Daoy (cell line): Measurements from ENCODE around the gene B3GNT4. TPM values are rescaled to one million over a fixed set of nuclear protein-coding genes. Genes with fewer than 3 reads are reported as not detected.
"Not testable (repeated sequence)": the region's sequence is repeated elsewhere in the genome, so short reads cannot be mapped to it uniquely, and the experiment has no call there.

Experiments used
- DNase-seq: peaks from one replicate; pipeline ENCODE4 v3.0.0-alpha.2; 2015; ENCODE audit warnings: low read depth
- total RNA-seq: library from RNA; depleted of rRNA; stranded (reverse); fragments of >200 nt; shearing (Covaris generic); gene quantifications from 2 replicates; pipeline ENCODE4 v1.2.3, GENCODE V29; 2014

Gene B3GNT4
- total RNA-seq, 1 experiment from 2014 or later: not detected

GRCh38 chr12:122187466-122187865 is 16.0 kb upstream of the B3GNT4 start:
- DNase-seq: no peak

- no peak for DNase-seq
Measured at GRCh38 chr12:122189626-122190475, 13.7 kb upstream of the B3GNT4 start.

- peak; percentile 66 for DNase-seq
Measured at GRCh38 chr12:122190842-122191668, 12.5 kb upstream of the B3GNT4 start.

GRCh38 chr12:122192441-122192840 is 11.1 kb upstream of the B3GNT4 start:
- DNase-seq: no peak

GRCh38 chr12:122194804-122195203 is 8.7 kb upstream of the B3GNT4 start:
- no peak for DNase-seq

- DNase-seq: no peak
Measured at GRCh38 chr12:122195405-122195804, 8.1 kb upstream of the B3GNT4 start.

GRCh38 chr12:122197612-122197966 is 5.9 kb upstream of the B3GNT4 start:
- DNase-seq: no peak

- no peak for DNase-seq
Measured at GRCh38 chr12:122199484-122200355, 3.8 kb upstream of the B3GNT4 start.

- no peak for DNase-seq
Measured at GRCh38 chr12:122200541-122201175, 2.9 kb upstream of the B3GNT4 start.

- DNase-seq: no peak
Measured at GRCh38 chr12:122201381-122201780, 2.1 kb upstream of the B3GNT4 start.

- DNase-seq: no peak
Measured at GRCh38 chr12:122202017-122202416, 1.5 kb upstream of the B3GNT4 start.

- not testable (repeated sequence) for DNase-seq
Measured at GRCh38 chr12:122202811-122203210, 698 bp upstream of the B3GNT4 start.

GRCh38 chr12:122204167-122205052 is 901 bp downstream of the B3GNT4 start:
- DNase-seq: peak; percentile 31

- peak; percentile 31 for DNase-seq
Measured at GRCh38 chr12:122205053-122205925, 1.8 kb downstream of the B3GNT4 start.

- no peak for DNase-seq
Measured at GRCh38 chr12:122206111-122206881, 2.8 kb downstream of the B3GNT4 start.

GRCh38 chr12:122206976-122207375 is 3.5 kb downstream of the B3GNT4 start:
- no peak for DNase-seq

- no peak for DNase-seq
Measured at GRCh38 chr12:122207391-122207790, 3.9 kb downstream of the B3GNT4 start.

GRCh38 chr12:122208073-122208820 is 4.7 kb downstream of the B3GNT4 start:
- DNase-seq: no peak
